ENCODE data around the gene RPL35A. TPM values are rescaled to one million over a fixed set of nuclear protein-coding genes. Genes with fewer than 3 reads are reported as not detected.
"Not testable (repeated sequence)": the region's sequence is repeated elsewhere in the genome, so short reads cannot be mapped to it uniquely, and the experiment has no call there.

RPL35A gene
- total RNA-seq, 5 donors from 2014 or later (not counting 1 experiment from before 2014, with no cell fraction given), result 1,657 to 1,935 (median 1,760) TPM

- CTCF ChIA-PET, result interaction anchor here in 1 of 2 donors (1.0 kb wide), 2 partner anchors 10 to 55 kb away, joined by 3 to 4 read pairs; no protein-coding TSS in a partner anchor
- DNase-seq, result no peak
- Mint-ChIP-seq H3K27ac (peak overlapping the region; percentile 96 to 97), H3K4me3 (peak overlapping the region; percentile 86 to 91 (median 87)), H3K27me3 (no peaks in the 10 kb centered on the region), H3K9me3 (no peaks in the 10 kb centered on the region), H3K36me3 (peaks cover 21% of the 10 kb centered on the region), H3K4me1 (peaks cover 54 to 65% (median 62%) of the 10 kb centered on the region in 3 donors)
- Histone ChIP-seq H3K27me3 (replicated peaks in 1 of 2; ENCODE audit: control insufficient read depth in 2 of 2, extremely low read depth in 1 of 2, insufficient read depth in 2 of 2, low read length in 1 of 2) (no peaks in the 10 kb centered on the region), H3K4me1 (ENCODE audit: control insufficient read depth in 1 of 2, extremely low read depth in 1 of 2, insufficient read depth in 2 of 2, low read length in 2 of 2) (peaks cover 22 to 38% of the 10 kb centered on the region in 2 experiments), H3K27ac (ENCODE audit: low read length) (peak overlapping the region; percentile 64), H3K36me3 (ENCODE audit: control insufficient read depth in 2 of 2, extremely low read depth in 1 of 2, insufficient read depth in 1 of 2, low read length in 1 of 2) (peaks cover 0 to 23% of the 10 kb centered on the region in 2 donors), H3K9me3 (no peaks in the 10 kb centered on the region), H3K4me3 (ENCODE audit: control insufficient read depth in 1 of 2, extremely low read depth in 1 of 2, low read length in 1 of 2) (peak overlapping the region; percentile 81)
- no peak for ATAC-seq (replicated peaks in 1 of 4)
- POLR2A ChIA-PET, result interaction anchor here in 1 of 2 donors (0.8 kb wide), 1 partner anchor 8 kb away, joined by 4 read pairs; no protein-coding TSS in a partner anchor
- 12% methylated on average over 17 of the region's 23 CpGs for WGBS (ENCODE audit: insufficient coverage)
These were observed 10.9 kb downstream of the RPL35A start for GRCh38 chr3:197960694-197961581.

GRCh38 chr3:197961582-197961945 lies 11.6 kb downstream of the RPL35A start:
- POLR2A ChIA-PET, result interaction anchor here in 1 of 2 donors (0.8 kb wide), 1 partner anchor 8 kb away, joined by 4 read pairs; no protein-coding TSS in a partner anchor
- peaks cover 15% of the 10 kb centered on the region for H3K36me3 Mint-ChIP-seq

GRCh38 chr3:197963019-197963637 lies 13.1 kb downstream of the RPL35A start:
- CTCF ChIA-PET, result no interaction called here
- POLR2A ChIA-PET, result no interaction called here
- DNase-seq (no peak), ATAC-seq (replicated peaks in 1 of 4) (no peak)
- peaks cover 0 to 5% of the 10 kb centered on the region in 2 donors for H3K36me3 ChIP-seq (ENCODE audit: control insufficient read depth in 2 of 2, extremely low read depth in 1 of 2, insufficient read depth in 1 of 2, low read length in 1 of 2)
- Mint-ChIP-seq H3K27ac (peak overlapping the region in 1 of 2 donors; percentile 28), H3K4me1 (peaks cover 42 to 53% (median 47%) of the 10 kb centered on the region in 3 donors), H3K4me3 (peak overlapping the region in 1 of 3 donors; percentile 44), H3K9me3 (peaks cover 0 to 8% (median 8%) of the 10 kb centered on the region in 3 donors), H3K36me3 (peaks cover 11% of the 10 kb centered on the region), H3K27me3 (no peaks in the 10 kb centered on the region)
- H3K4me1 ChIP-seq (ENCODE audit: control insufficient read depth in 1 of 2, extremely low read depth in 1 of 2, insufficient read depth in 2 of 2, low read length in 2 of 2), result peaks cover 22 to 31% of the 10 kb centered on the region in 2 experiments
- H3K27ac ChIP-seq (ENCODE audit: low read length), result no peak overlapping the region
- H3K27me3 ChIP-seq (replicated peaks in 1 of 2; ENCODE audit: control insufficient read depth in 2 of 2, extremely low read depth in 1 of 2, insufficient read depth in 2 of 2, low read length in 1 of 2), result no peaks in the 10 kb centered on the region
- no peak overlapping the region for H3K4me3 ChIP-seq (ENCODE audit: control insufficient read depth in 1 of 2, extremely low read depth in 1 of 2, low read length in 1 of 2)
- 100% methylated on average over 4 of the region's 5 CpGs for WGBS (ENCODE audit: insufficient coverage)
- no peaks in the 10 kb centered on the region for H3K9me3 ChIP-seq

More at GRCh38 chr3:197961582-197961945, 11.6 kb downstream of the RPL35A start:
- H3K27me3 Mint-ChIP-seq, result no peaks in the 10 kb centered on the region
- peak in 1 of 35 experiments; percentile 42 for DNase-seq
- H3K4me3 Mint-ChIP-seq, result peak overlapping the region; percentile 86 to 91 (median 87)
- H3K4me1 ChIP-seq (ENCODE audit: control insufficient read depth in 1 of 2, extremely low read depth in 1 of 2, insufficient read depth in 2 of 2, low read length in 2 of 2), result peaks cover 22 to 38% of the 10 kb centered on the region in 2 experiments
- peak overlapping the region; percentile 64 for H3K27ac ChIP-seq (ENCODE audit: low read length)
- CTCF ChIA-PET, result interaction anchor here in 1 of 2 donors (1.0 kb wide), 2 partner anchors 11 to 56 kb away, joined by 3 to 4 read pairs; no protein-coding TSS in a partner anchor
- WGBS (ENCODE audit: insufficient coverage), result no CpG with 5 or more reads among the region's 9 CpGs
- H3K4me3 ChIP-seq (ENCODE audit: control insufficient read depth in 1 of 2, extremely low read depth in 1 of 2, low read length in 1 of 2), result no peak overlapping the region
- H3K27ac Mint-ChIP-seq, result peak overlapping the region; percentile 73 to 97
- no peak for ATAC-seq (replicated peaks in 1 of 4)
- peaks cover 54 to 65% (median 62%) of the 10 kb centered on the region in 3 donors for H3K4me1 Mint-ChIP-seq
- H3K9me3 Mint-ChIP-seq, result no peaks in the 10 kb centered on the region
- H3K27me3 ChIP-seq (replicated peaks in 1 of 2; ENCODE audit: control insufficient read depth in 2 of 2, extremely low read depth in 1 of 2, insufficient read depth in 2 of 2, low read length in 1 of 2), result no peaks in the 10 kb centered on the region
- no peaks in the 10 kb centered on the region for H3K9me3 ChIP-seq
- peaks cover 0 to 18% of the 10 kb centered on the region in 2 donors for H3K36me3 ChIP-seq (ENCODE audit: control insufficient read depth in 2 of 2, extremely low read depth in 1 of 2, insufficient read depth in 1 of 2, low read length in 1 of 2)

- H3K27ac Mint-ChIP-seq; ATAC-seq (replicated peaks in 1 of 4); H3K36me3 ChIP-seq (ENCODE audit: control insufficient read depth in 2 of 2, extremely low read depth in 1 of 2, insufficient read depth in 1 of 2, low read length in 1 of 2); H3K27me3 Mint-ChIP-seq; H3K4me3 Mint-ChIP-seq; H3K27me3 ChIP-seq (replicated peaks in 1 of 2; ENCODE audit: control insufficient read depth in 2 of 2, extremely low read depth in 1 of 2, insufficient read depth in 2 of 2, low read length in 1 of 2); CTCF ChIA-PET; H3K27ac ChIP-seq (ENCODE audit: low read length); DNase-seq; H3K4me1 ChIP-seq (ENCODE audit: control insufficient read depth in 1 of 2, extremely low read depth in 1 of 2, insufficient read depth in 2 of 2, low read length in 2 of 2); H3K9me3 ChIP-seq; H3K4me3 ChIP-seq (ENCODE audit: control insufficient read depth in 1 of 2, extremely low read depth in 1 of 2, low read length in 1 of 2); POLR2A ChIA-PET: not testable (repeated sequence)
- 96% methylated on average over 5 of the region's 8 CpGs for WGBS (ENCODE audit: insufficient coverage)
- H3K9me3 Mint-ChIP-seq, result peaks cover 3 to 14% (median 12%) of the 10 kb centered on the region in 3 donors
- H3K4me1 Mint-ChIP-seq, result peaks cover 5 to 16% (median 7%) of the 10 kb centered on the region in 3 donors
- H3K36me3 Mint-ChIP-seq, result peaks cover 14% of the 10 kb centered on the region
These were observed 17.5 kb downstream of the RPL35A start for GRCh38 chr3:197967337-197967989.

DNA sequence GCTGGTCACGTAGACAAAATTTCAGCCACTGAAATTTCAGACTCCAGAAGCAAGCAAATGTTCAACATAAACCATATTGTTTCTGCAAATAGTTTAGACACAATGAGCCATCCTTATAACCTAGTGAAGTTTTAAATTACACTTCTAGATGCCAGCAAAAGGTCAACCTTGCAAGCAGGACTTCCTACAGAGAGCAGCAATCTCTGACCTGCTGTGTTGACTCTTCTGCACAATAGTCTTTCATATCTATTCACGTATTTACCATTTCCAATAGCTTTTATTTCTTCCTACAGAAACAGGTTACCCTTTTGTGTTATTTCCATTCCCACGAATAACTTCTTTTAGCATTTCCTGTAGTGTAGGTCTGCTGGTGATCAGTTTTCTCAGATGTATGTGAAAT lies 20.6 kb downstream of the RPL35A start:
- ChIA-PET POLR2A (no interaction called here), CTCF (no interaction called here)
- ATAC-seq (replicated peaks in 1 of 4) (no peak), DNase-seq (no peak)
- Mint-ChIP-seq H3K9me3 (peaks cover 4 to 19% (median 16%) of the 10 kb centered on the region in 3 donors), H3K4me1 (peaks cover 0 to 3% (median 0%) of the 10 kb centered on the region in 3 donors), H3K4me3 (no peak overlapping the region), H3K27ac (no peak overlapping the region), H3K36me3 (peaks cover 20% of the 10 kb centered on the region), H3K27me3 (no peaks in the 10 kb centered on the region)
- no CpG with 5 or more reads among the region's 3 CpGs for WGBS (ENCODE audit: insufficient coverage)
- no peak overlapping the region for H3K4me3 ChIP-seq (ENCODE audit: control insufficient read depth in 1 of 2, extremely low read depth in 1 of 2, low read length in 1 of 2)
- H3K27ac ChIP-seq (ENCODE audit: low read length), result no peak overlapping the region
- no peaks in the 10 kb centered on the region for H3K36me3 ChIP-seq (ENCODE audit: control insufficient read depth in 2 of 2, extremely low read depth in 1 of 2, insufficient read depth in 1 of 2, low read length in 1 of 2)
- no peaks in the 10 kb centered on the region for H3K9me3 ChIP-seq
- no peaks in the 10 kb centered on the region for H3K4me1 ChIP-seq (ENCODE audit: control insufficient read depth in 1 of 2, extremely low read depth in 1 of 2, insufficient read depth in 2 of 2, low read length in 2 of 2)
- H3K27me3 ChIP-seq (replicated peaks in 1 of 2; ENCODE audit: control insufficient read depth in 2 of 2, extremely low read depth in 1 of 2, insufficient read depth in 2 of 2, low read length in 1 of 2), result no peaks in the 10 kb centered on the region

- H3K9me3 Mint-ChIP-seq, result peaks cover 4 to 7% (median 6%) of the 10 kb centered on the region in 3 donors
- CTCF ChIA-PET, result no interaction called here
These were observed 24.0 kb downstream of the RPL35A start for GRCh38 chr3:197974016-197974415.

More at GRCh38 chr3:197974016-197974415, 24.0 kb downstream of the RPL35A start:
- Histone ChIP-seq H3K9me3 (no peaks in the 10 kb centered on the region), H3K27ac (ENCODE audit: low read length) (no peak overlapping the region), H3K27me3 (replicated peaks in 1 of 2; ENCODE audit: control insufficient read depth in 2 of 2, extremely low read depth in 1 of 2, insufficient read depth in 2 of 2, low read length in 1 of 2) (no peaks in the 10 kb centered on the region), H3K4me3 (ENCODE audit: control insufficient read depth in 1 of 2, extremely low read depth in 1 of 2, low read length in 1 of 2) (no peak overlapping the region), H3K36me3 (ENCODE audit: control insufficient read depth in 2 of 2, extremely low read depth in 1 of 2, insufficient read depth in 1 of 2, low read length in 1 of 2) (no peaks in the 10 kb centered on the region), H3K4me1 (ENCODE audit: control insufficient read depth in 1 of 2, extremely low read depth in 1 of 2, insufficient read depth in 2 of 2, low read length in 2 of 2) (no peaks in the 10 kb centered on the region)
- Mint-ChIP-seq H3K4me3 (no peak overlapping the region), H3K27me3 (no peaks in the 10 kb centered on the region), H3K27ac (no peak overlapping the region), H3K36me3 (peaks cover 21% of the 10 kb centered on the region), H3K4me1 (peaks cover 0 to 3% (median 0%) of the 10 kb centered on the region in 3 donors)
- no peak for ATAC-seq (replicated peaks in 1 of 4)
- DNase-seq, result no peak
- POLR2A ChIA-PET, result no interaction called here
- WGBS (ENCODE audit: insufficient coverage), result no CpG with 5 or more reads among the region's 1 CpG

All from T-cell (primary cell).